Esophagus muscularis mucosa (tissue), 4 donors: ENCODE data around the gene C12orf42. TPM values are rescaled to one million over a fixed set of nuclear protein-coding genes. Genes with fewer than 3 reads are reported as not detected.

ENCODE experiments used
- DNase-seq: peaks from one replicate; pipeline ENCODE4 v3.0.0-alpha.2; 2017; ENCODE audit errors: extremely low spot score
- H3K27ac ChIP-seq, 4 donors: fragments of 200-600 bp; sonication (generic); replicated peaks in 1 of 4; 1 replicate in 3 of 4; 2 replicates in 1 of 4; pipeline ENCODE4 v1.5.1; 2016 to 2019; ENCODE audit warnings: mild to moderate bottlenecking in 1 of 4
- H3K27me3 ChIP-seq, 4 donors: fragments of 200-600 bp; sonication (generic); one replicate each; pipeline versions ENCODE4 v1.5.1 to v1.6.0; 2016 to 2019
- H3K36me3 ChIP-seq, 4 donors: fragments of 200-600 bp; sonication (generic); one replicate each; pipeline ENCODE4 v1.5.1; 2016 to 2019
- H3K4me1 ChIP-seq, 4 donors: fragments of 200-600 bp; sonication (generic); one replicate each; pipeline ENCODE4 v1.5.1; 2016 to 2019
- H3K4me3 ChIP-seq, 4 donors: fragments of 200-600 bp; sonication (generic); 1 replicate in 2 of 4; 2 replicates in 2 of 4; pipeline ENCODE4 v1.5.1; 2016 to 2019; ENCODE audit warnings: mild to moderate bottlenecking in 4 of 4, moderate library complexity in 1 of 4
- H3K9me3 ChIP-seq, 4 donors: fragments of 200-600 bp; sonication (generic); 1 replicate in 3 of 4; 2 replicates in 1 of 4; pipeline ENCODE4 v1.5.1; 2016 to 2019
- EP300 ChIP-seq: sonication (generic); formaldehyde crosslinking; IDR thresholded peaks from one replicate; pipeline ENCODE4 v1.6.1; 2017; ENCODE audit warnings: antibody characterized with exemption
- POLR2A ChIP-seq: fragments of 450-650 bp; IDR thresholded peaks from one replicate; pipeline ENCODE4 v1.6.1; 2017; ENCODE audit warnings: antibody characterized with exemption, moderate library complexity, mild to moderate bottlenecking, low read depth
- POLR2AphosphoS5 ChIP-seq, 2 donors: sonication (generic); formaldehyde crosslinking; IDR thresholded peaks; one replicate each; pipeline ENCODE4 v1.6.1; 2017; ENCODE audit warnings: antibody characterized with exemption in 2 of 2
- WGBS: methylation state at CpG from one replicate; pipeline ENCODE4 v1.1.5; 2018; 5-methylcytosine and 5-hydroxymethylcytosine counted together
- intact Hi-C: fragments of 100-400 bp; cut with DNase I; formaldehyde crosslinking; loops from one replicate; pipeline ENCODE4 v1.15.1; 2023
- total RNA-seq, 4 donors: library from RNA; depleted of rRNA; stranded (reverse); fragments of >200 nt; gene quantifications; one replicate each; pipeline versions ENCODE4 v1.1.0 to v1.2.1, GENCODE V29; 2016
- TF ChIP-seq, protein P1 (sequence below), 3 experiments: fragments of 200-600 bp in 2 of 3; fragments of 450-650 bp in 1 of 3; sonication (generic) in 2 of 3; IDR thresholded peaks; one replicate each; pipeline ENCODE4 v1.5.1; 2017 to 2019; ENCODE audit warnings: antibody characterized with exemption in 3 of 3, mild to moderate bottlenecking in 2 of 3, moderate library complexity in 1 of 3

C12orf42 gene
- total RNA-seq, 4 donors from 2014 or later: not detected

- 89% methylated on average over 2 of the region's 2 CpGs for WGBS
Measured at GRCh38 chr12:103303484-103303883, 192.3 kb downstream of the C12orf42 start.

DNA sequence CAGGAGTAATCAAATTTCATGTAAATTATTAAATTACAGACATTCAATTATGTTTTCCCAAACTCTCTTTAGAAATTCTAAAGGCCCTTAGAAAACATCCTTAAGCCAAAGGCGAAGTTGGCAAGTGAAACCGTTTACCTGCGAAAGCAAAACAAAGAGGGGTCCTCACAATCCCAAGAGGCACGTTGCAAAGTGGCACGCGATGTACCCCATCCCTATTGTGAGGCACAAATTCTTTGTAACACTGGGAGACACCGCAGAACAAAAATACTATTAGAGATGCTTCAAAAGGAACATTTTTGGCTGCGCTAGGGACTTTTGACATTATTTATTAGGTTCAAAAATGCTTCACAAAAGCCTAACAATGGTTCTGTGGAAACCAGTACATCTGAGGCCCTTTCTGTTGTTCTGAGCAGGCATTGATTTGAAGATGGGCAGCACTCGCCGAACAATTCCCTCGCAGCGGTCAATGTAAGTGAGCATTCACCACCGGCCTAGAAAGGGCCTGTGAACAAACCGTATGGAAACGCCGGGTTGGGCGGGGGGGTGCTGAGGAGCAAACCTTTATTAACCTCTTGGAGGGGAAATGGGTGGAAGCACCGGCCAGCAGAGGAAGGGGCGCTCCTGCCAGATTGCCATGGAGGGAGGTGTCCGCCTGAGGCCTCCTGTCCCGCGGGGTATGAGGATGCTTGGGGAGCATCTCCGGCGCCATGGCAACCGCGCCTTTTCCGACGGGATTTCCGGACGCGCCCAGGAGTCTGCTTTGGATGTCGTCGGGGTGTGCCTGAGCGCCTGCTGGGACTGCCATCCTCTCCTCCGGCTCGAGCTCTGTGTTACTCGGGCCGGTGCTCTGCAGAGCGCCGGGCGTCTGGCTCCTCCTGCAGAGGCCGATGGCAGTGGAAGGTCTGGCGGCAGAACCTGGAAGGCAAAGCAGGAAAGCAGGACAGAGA lies 193.9 kb downstream of the C12orf42 start:
- TF ChIP-seq POLR2AphosphoS5 (IDR thresholded peaks at IDR 0.05) (no peak), POLR2A (no peak), EP300 (no peak)
- TF ChIP-seq, protein P1, sequence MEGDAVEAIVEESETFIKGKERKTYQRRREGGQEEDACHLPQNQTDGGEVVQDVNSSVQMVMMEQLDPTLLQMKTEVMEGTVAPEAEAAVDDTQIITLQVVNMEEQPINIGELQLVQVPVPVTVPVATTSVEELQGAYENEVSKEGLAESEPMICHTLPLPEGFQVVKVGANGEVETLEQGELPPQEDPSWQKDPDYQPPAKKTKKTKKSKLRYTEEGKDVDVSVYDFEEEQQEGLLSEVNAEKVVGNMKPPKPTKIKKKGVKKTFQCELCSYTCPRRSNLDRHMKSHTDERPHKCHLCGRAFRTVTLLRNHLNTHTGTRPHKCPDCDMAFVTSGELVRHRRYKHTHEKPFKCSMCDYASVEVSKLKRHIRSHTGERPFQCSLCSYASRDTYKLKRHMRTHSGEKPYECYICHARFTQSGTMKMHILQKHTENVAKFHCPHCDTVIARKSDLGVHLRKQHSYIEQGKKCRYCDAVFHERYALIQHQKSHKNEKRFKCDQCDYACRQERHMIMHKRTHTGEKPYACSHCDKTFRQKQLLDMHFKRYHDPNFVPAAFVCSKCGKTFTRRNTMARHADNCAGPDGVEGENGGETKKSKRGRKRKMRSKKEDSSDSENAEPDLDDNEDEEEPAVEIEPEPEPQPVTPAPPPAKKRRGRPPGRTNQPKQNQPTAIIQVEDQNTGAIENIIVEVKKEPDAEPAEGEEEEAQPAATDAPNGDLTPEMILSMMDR (IDR thresholded peaks at IDR 0.05): no peak
- Histone ChIP-seq H3K27me3 (peaks cover 0 to 22% (median 0%) of the 10 kb centered on the region in 4 donors), H3K36me3 (no peaks in the 10 kb centered on the region), H3K9me3 (no peaks in the 10 kb centered on the region), H3K27ac (no peak overlapping the region), H3K4me1 (no peaks in the 10 kb centered on the region), H3K4me3 (no peak overlapping the region)
- intact Hi-C loops: no loop called here
- 27% methylated on average over 26 of the region's 43 CpGs for WGBS
- DNase-seq: no peak

More at GRCh38 chr12:103303484-103303883, 192.3 kb downstream of the C12orf42 start:
- Histone ChIP-seq H3K36me3 (no peaks in the 10 kb centered on the region), H3K4me3 (no peak overlapping the region), H3K9me3 (no peaks in the 10 kb centered on the region), H3K4me1 (no peaks in the 10 kb centered on the region), H3K27me3 (peaks cover 0 to 22% (median 0%) of the 10 kb centered on the region in 4 donors), H3K27ac (no peak overlapping the region)
- no peak for DNase-seq
- intact Hi-C loops: no loop called here
- TF ChIP-seq, protein P1 (IDR thresholded peaks at IDR 0.05): no peak
- no peak for TF ChIP-seq POLR2AphosphoS5 (IDR thresholded peaks at IDR 0.05)
- no peak for TF ChIP-seq POLR2A
- TF ChIP-seq EP300: no peak

- intact Hi-C loops: no loop called here
- H3K27me3 ChIP-seq: no peaks in the 10 kb centered on the region
- no peak for DNase-seq
- TF ChIP-seq POLR2AphosphoS5 (IDR thresholded peaks at IDR 0.05) (no peak), EP300 (no peak), POLR2A (no peak)
- TF ChIP-seq, protein P1 (IDR thresholded peaks at IDR 0.05): no peak
- H3K9me3 ChIP-seq: peaks cover 0 to 6% (median 2%) of the 10 kb centered on the region in 4 donors
- no peak overlapping the region for H3K4me3 ChIP-seq
- H3K4me1 ChIP-seq: no peaks in the 10 kb centered on the region
- no peak overlapping the region for H3K27ac ChIP-seq
- 69% methylated on average over 3 of the region's 3 CpGs for WGBS
- no peaks in the 10 kb centered on the region for H3K36me3 ChIP-seq
Measured at GRCh38 chr12:103288016-103288415, 207.8 kb downstream of the C12orf42 start.

GRCh38 chr12:103282124-103282523 lies 213.6 kb downstream of the C12orf42 start:
- H3K27me3 ChIP-seq: no peaks in the 10 kb centered on the region
- no peak for DNase-seq
- no peak overlapping the region for H3K27ac ChIP-seq
- H3K36me3 ChIP-seq: no peaks in the 10 kb centered on the region
- TF ChIP-seq EP300 (no peak), POLR2AphosphoS5 (IDR thresholded peaks at IDR 0.05) (no peak), POLR2A (no peak)
- TF ChIP-seq, protein P1 (IDR thresholded peaks at IDR 0.05): no peak
- no peaks in the 10 kb centered on the region for H3K4me1 ChIP-seq
- H3K9me3 ChIP-seq: no peaks in the 10 kb centered on the region
- intact Hi-C loops: no loop called here
- no peak overlapping the region for H3K4me3 ChIP-seq
- WGBS: 73% methylated on average over 2 of the region's 2 CpGs
